GM18870 (cell line): ENCODE measurements around the gene PAX3.
A peak's percentile ranks its signal among the peaks of the same experiment; 100 is the strongest.

ENCODE experiments used
- ATAC-seq: cut with Tn5 transposase; IDR thresholded peaks from one replicate; pipeline ENCODE4 v1.9.1; 2021; ENCODE audit warnings: moderate library complexity; ENCODE audit not compliant: unreplicated experiment

PAX3 gene

DNA sequence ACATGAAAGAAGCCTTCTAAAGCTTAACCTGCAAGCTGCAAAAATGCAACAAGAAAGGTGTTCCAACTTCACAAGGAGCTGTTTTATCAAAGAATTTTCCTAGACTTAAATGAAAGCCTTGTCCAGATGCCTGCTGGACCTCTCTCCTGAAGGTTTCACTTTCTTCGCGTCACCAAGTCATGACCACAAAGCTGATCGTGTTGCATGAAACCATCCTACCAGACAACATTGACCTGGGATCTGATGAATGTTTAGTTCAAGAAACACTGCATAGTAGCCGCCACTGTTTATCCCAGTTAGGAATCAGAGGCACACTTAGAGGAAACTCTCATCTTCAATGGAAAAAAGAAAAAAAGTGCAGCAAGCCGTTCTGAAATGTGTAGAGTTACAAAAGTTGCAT, 26.9 kb downstream of the PAX3 start:
- ATAC-seq = no peak

DNA sequence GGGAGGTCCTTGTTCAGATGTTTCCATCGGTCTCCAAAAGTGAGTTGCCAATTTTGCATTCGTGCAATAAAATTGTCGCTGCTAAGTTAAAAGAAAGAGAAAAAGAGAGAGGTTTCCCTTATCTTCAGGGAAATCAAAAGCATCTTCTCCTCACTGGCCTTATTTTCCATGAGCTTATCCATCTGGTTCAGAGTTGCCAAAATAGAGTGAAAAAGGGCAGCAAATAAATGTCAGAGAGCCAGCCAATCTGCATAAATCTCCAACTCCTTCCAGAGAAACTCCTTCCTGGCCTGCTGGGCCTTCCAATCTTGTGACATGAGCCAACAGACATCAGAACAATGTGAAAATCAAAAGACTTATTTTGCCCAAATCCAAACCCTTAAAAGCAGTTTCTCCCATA, 28.4 kb downstream of the PAX3 start:
- ATAC-seq = no peak

DNA sequence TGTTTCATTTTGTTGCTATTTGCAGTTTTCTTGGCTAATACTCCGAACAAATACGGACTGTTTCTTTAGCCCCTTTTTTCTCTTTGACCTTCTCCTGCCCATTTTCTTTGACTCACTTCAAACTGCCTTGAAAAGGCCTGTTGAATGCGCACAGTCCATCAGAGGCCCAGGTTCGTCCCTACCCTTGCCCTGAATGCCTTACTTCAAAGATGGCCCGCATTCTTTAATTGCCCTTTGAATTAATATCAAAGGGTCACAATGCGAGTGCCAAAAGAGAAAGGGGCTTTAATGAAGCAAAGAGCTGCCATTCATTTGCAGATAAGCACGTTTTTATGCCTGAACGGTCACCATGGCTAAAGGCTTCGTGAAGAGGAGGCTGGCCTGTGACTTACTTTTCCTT, 29.7 kb downstream of the PAX3 start:
- no peak for ATAC-seq

DNA sequence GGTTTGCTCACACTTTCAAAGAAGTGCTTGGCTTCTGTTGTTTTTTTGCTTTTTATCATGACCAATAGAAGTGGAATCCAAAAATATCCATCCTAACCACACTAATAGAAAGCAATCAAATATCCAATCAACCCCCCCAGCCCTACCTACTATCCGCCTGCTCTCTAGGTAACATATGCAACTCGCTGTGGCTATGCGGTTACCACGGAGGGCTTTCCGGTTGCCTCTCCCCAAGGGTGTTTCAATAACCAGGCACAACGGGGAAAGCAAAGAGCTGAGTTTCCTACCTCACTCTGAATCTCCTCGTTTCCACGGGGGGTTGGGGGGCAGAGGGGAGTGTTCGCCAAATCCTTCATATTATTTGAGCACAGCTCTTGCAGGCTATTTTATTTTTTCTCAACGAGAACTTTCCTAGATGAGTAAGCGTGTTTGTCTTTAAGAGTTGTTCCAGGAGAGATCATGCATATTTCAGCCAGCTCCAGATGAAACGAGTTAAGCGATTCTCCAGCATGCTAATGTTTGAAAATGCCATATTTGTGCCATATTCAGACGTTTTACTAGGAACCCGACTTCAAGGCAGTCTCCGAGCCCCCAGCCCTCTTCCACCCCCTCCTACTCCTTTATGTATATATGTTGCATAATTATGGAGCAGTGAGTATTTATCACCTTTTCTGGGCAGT, 30.3 kb downstream of the PAX3 start:
- ATAC-seq = no peak

DNA sequence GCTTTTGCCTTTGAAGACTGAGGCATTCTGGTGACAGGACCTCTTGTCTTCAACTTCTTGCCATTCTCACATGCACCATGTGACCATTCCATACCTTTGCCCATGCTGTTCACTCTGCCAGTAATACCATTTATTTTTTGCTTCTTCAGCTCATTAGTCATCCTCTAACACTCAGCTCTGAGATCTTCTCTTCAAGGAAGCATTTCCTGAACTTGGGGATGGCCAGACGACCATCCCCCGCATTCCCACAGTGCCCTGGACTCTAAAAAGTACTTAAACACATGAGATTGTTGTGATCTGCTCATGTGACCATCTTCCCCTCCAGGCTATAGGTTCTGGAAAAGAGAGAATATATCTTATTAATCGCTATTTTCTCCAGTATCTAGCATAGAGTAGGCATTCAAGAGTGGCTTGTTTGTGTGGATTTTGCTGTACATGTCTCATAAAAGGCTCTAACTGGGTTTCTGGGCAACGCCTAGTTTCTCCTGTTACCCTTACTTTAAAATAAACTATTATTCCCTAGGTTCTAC, 33.9 kb downstream of the PAX3 start:
- ATAC-seq = no peak

DNA sequence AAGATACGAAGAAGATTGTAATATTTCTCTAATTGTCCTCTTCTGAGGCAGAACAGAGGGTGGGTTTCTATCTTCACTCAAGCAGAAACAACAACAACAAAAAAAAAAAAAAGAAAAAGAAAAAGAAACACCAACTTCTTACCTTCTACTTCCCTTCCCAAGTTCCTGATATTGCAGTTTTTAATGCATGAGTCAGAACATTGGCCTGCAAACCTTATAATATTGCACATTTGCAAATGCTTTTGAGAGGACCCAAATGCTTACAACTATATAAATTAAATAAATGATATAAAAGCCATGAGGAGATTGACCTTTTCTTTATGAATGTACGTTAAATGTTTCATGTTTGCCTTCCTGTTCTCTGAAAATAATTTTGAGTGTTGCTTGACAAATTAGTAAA, 37.3 kb downstream of the PAX3 start:
- ATAC-seq = no peak

DNA sequence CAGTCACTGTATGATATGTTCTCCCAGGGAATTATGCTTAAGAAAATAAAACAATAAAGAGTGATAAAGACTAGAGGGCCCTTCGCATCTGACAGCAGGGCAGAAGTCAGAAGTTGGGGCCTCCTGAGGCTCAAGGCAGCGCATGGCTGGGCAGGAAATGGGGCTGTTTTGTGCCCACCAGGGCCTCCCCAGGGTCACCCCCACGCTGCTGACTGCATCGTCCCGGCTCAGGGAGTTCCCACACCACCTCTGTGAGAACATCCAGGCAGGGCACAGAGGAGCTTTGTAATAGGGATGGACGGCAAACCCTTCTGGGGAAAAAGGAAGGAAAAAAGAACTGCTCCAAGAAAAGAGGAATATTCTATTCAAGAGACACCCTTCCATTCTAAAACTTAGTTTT, 41.2 kb downstream of the PAX3 start:
- ATAC-seq = no peak

DNA sequence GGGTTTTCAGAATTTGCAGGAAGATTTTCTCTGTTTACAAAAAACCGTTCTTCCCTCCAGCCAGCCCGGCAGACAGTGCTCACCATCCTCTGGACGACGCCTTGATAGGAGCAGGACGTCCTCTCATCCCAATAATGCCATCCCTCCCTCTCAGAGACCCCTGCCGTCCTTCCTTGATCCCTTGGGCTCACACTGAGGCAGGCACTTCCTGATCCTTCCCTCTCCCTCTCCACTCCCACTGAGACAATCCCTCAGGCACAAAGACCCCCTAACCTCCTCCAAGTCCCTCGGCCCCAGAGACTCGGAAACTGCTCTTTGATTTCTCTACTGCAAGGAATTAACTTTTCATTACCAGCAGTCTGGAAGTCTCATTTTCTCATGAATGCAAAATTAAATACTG, 42.5 kb downstream of the PAX3 start:
- ATAC-seq = no peak

DNA sequence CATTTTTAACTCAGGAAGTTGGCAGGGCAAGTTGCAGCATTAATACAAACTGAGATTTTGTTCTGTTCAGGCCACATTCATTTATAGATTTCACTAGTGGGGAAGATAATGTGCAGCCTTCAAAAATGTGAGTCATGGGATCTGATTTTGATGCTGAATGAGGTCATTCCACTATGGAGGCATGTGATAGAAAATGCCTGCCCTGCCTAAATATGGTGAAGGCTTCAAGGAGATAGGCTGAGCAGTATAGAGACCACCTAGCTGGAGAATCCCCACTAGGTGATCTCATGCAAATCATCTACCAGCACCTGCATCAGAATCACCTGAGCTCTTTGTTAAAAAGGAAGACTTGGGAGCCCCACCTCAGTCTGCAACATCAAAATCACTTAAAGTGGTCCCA, 43.7 kb downstream of the PAX3 start:
- ATAC-seq = no peak

DNA sequence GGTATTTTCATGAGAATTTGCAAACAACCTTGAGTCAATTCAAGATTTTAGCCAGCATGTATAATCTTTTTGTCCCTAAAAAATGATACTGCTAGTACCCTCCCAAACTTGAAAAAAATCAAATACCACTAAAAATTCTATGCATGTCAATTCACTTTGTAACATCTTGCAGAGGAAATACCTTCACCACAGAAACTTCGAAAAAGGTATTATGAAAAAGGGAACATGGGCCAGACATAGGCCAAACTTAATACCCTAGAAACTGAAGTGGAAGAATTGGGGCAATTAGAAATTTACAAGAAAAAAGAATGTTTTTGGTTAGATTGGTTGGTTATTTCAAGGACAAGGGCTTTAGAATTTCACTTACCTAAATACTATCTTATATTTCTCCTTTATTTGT, 48.5 kb downstream of the PAX3 start:
- no peak for ATAC-seq

DNA sequence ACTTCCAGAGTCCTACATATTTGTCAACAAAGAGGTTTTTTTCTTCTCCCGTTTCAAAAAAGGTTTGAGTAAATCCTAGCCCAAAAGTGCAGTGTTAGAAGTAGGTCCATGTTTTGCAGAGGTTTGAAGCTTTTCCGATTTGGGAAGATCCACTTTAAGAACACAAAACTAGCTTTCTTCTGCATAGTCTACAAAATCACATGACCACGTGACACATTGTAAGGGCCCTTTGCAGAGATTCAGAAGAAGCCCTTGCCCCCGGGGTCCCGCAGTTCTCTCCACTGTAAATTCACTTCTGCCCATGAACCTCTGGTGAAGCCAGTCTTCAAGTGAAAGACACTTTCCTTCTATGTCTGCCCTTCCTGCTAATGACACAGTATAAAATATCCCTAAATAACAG, 49.4 kb downstream of the PAX3 start:
- no peak for ATAC-seq

DNA sequence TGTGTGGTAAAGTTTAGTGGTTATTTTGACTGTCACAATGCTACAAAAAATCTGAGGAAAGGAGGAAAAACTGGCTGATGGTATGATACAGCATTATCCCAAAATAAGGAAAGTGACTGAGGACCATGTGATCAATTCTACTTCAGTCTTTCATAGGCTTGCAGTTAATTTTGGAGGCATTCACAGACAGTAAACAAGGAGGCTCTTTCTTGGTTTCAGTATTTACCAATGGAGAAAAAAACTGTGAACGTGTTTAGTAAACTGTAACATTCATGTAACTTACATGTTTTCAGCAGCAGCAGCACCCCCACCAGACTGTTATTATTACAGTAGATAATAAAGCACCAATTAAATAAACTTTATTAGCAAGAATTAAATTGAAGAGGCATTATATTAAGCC, 50.0 kb downstream of the PAX3 start:
- ATAC-seq = no peak

DNA sequence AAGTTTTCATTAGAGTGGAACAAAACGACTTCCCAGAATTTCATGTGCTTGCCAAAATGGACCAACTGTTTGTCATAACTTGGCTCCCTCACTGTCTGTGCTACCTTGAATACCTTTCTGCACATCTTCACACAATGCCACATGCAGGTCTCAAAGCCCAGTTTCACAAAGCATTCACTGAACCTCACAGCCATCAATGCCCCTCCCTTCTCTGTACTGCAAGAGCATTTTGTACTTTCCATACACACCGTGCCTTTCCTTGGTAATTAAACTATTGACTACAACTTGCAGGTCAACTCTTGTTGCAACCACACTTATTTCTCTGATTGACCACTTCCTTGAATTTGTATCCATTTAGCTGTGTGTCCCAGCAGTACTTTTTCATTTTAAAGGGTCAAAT, 50.5 kb downstream of the PAX3 start:
- ATAC-seq = no peak

DNA sequence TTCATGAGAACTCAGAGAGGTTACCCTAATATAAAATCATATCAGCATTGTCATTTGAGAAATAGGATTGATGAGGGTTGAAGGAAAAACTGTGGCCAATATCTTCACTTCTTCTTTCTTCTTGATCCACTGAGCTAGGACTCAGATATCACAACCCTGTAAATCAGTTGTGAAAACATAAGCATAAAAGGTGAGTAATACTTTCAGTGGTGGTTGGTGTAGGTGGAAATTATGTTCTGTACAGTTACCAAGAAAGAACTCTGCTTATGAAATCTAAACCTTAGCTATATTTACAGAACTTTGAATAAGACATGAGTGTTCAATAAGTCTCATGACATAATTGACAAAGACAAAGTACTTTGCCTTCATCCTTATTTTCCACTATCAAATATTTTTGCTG, 56.3 kb downstream of the PAX3 start:
- peak; percentile 89 for ATAC-seq

DNA sequence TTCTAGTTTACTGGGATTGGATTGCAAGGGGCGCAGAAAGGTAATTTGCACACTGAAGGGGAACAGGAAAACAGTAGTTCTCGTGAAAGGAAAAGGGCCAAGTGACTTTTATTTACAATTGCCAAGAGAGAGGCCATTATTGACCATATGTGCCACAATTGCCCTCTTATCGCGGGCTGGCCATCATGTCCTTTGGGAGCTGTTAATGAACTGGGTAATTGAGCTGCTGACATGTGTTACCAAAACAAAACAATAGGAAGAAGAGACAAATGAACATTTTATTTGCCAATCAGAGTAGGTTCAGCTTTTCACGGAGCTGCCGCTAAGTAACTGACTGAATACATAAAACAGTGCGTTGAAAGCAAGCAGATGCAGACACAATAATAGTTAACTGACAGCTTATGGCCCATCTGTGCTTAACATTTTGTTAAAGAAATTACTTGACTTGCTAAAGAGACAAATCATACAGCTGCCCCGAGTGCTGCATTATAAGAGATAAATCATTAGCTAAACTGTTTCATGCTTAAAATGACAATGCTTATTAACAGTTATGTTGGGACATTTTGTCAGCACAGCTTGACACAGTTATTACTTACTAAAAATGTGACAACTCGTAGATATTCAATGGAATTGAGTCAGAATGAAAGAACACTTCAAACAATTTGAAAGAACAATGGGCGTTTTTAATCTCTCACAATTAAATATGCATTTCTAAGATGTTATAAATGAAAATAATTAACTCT, 57.5 kb downstream of the PAX3 start:
- no peak for ATAC-seq

DNA sequence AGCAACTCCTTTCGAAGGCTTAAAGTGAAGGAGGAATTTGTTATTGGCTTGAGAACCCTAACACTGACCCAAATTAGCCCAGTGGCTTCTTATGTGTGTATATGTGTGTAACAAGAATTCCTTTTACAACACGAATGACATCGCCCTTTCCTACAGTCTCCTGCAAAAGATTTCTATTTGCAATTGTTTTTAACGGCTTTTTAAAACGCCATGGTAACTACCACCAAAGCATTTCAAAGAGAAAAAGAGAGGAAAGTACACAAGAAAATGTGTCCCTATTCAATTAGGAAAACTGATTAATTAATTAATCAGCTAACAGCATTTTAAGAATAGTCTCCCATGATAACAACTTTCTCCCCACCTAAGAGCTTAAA, 58.1 kb downstream of the PAX3 start:
- no peak for ATAC-seq

DNA sequence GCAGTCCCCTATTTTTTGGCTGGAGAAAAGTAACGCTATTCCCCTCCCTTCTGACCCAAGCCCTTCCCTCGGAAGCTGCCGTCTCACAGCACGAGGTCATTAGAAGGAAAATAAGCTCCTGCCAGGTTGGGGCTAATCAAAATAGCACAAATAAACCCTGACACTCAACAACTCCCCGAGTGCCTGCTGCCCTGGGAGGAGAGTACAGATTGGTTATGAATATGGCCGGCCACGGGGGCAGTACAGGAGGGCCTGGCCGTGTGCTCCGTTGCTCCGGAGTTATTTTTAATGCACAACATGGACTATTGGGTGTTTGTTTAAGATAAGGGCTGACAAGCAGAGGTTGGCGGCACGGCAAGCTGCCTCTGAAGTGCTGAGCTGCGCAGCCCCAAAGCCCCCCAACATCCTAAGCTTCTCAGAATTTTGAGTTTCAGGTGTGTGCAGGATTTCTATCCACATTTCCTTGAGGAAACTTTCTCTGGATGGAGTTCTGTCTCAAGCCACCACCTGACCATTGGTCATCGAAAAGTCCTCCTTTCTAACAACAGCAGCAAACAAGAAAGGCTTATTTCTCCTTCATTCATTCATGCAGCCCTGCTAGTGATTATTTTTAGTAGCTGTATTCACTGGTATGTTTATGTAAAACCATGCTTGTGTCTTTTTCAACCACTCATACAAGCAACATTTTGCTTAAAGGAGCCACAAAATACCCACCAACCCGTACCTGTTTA, 58.7 kb downstream of the PAX3 start:
- no peak for ATAC-seq

DNA sequence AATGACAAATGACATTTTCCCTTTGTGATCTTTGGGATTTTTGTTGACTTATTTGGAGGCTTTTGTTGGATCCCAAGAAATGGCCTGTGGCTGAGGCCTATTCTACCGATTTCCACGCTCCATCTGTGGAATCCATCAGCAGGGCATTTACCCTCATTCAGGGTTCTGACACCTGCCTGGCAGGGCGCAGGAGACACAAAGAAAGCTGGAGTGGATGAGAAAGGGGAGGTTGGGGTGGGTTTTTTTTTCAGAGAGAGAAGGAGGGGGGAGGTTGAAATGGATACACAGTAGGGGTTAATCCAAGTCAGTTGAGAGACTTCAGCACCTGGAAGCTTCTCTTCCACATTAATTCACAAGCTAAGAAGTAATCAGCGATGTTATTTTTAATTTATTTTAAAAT, 59.7 kb downstream of the PAX3 start:
- ATAC-seq = no peak

DNA sequence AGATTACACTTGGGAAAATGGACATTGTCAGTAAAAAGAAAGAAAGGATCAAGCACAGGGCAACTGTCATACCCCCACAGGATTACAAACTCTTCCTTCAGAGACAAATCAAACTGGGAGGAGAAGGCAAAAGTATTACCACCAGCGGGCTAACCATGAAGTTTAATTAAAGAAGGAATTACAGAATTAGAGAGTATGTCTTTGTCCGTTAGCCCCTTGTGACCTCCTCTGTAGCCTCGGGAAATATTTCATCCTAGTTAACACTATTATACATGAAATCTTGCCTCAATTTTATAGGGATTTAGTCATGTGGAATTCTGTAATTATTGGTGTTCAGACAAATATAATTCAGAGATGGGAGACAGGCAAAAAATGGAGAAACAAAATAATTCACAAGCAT, 60.7 kb downstream of the PAX3 start:
- ATAC-seq = no peak

DNA sequence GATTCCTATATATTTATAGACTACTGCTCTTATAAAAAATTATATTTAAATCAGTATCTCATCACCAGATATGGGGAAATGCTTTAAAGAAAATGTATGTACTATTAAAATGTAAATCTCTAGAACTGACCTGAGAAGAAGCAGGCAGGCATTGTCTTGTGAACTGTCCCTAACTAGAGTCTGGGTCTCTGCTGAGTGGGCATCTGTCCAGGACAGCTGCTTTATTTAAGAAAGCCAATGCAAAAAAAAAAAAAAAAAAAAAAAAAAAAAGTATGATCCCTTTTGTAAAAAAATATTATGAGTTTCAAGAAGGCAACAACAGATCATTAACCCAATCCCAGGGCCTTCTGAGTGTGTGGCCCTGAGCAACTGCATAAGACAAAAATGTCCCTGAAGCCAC, 66.0 kb downstream of the PAX3 start:
- no peak for ATAC-seq

DNA sequence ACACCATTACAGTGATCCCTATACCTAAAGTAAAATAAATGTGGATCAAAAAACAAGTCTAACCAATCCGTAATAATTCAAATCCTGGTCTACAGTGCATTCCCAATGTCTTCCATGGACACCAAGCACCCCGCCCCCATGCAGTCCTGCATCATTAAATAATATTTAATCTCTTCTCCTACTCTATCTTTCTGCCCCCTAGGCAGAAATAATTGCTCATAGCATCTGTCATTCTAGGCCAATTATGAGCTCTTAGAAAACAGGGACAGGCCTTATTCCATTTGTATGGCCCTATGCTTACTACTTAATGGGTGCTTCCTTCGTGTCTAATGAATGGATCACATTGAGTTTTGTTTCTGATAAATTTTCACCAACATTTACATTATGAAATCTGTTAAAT, 66.4 kb downstream of the PAX3 start:
- no peak for ATAC-seq

DNA sequence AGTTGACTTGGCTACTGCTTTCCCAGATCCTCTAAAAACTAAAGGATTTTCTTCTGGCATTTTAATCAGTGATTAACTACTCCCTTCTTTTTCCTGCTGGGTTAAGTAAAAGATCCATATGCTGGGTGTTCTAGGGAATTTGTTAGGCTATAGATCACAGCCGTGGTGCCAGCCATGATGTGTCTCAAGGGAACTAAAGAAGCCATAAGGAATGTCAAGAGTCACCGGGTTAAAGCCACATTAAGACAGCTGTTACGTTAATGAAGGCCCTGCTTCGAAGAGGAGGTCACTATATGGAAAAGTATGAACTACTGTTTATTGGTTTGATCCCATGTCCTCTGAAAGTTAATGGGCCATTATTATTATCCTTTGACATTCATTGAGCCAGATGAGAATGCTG, 70.7 kb downstream of the PAX3 start:
- no peak for ATAC-seq
